HG03039 (cell line): ENCODE results near the gene COLEC12.

Source experiments
- ATAC-seq: cut with Tn5 transposase; IDR thresholded peaks from one replicate; pipeline ENCODE4 v1.9.1; 2021; ENCODE audit warnings: mild to moderate bottlenecking, moderate library complexity; ENCODE audit not compliant: unreplicated experiment

COLEC12 gene

GRCh38 chr18:364256-364826, 136.2 kb downstream of the COLEC12 start:
- ATAC-seq = no peak

- no peak for ATAC-seq
These were observed 137.0 kb downstream of the COLEC12 start for GRCh38 chr18:363301-364085.

GRCh38 chr18:362311-363290, 137.9 kb downstream of the COLEC12 start:
- ATAC-seq = no peak

GRCh38 chr18:361941-362310, 138.6 kb downstream of the COLEC12 start:
- no peak for ATAC-seq

GRCh38 chr18:361100-361732, 139.3 kb downstream of the COLEC12 start:
- ATAC-seq = no peak

DNA sequence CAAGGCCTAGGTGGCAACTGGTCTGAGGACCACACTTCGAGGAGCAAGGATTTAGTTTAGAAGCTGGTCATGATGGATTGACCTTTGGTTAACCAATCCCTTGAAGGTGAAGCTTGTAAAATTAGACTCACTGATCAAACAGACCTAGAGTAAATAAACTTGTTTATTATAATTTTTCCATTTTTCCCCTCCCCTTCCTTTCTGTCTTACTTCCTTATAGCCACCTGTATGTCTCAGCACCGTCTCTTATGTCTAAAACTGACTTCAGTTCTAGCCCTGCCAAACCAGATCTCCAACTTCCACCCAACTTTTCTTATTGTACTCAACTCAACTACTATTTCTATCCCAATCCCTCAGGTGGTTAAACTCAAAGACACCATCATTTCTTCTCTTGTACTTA, 139.8 kb downstream of the COLEC12 start:
- ATAC-seq = no peak

DNA sequence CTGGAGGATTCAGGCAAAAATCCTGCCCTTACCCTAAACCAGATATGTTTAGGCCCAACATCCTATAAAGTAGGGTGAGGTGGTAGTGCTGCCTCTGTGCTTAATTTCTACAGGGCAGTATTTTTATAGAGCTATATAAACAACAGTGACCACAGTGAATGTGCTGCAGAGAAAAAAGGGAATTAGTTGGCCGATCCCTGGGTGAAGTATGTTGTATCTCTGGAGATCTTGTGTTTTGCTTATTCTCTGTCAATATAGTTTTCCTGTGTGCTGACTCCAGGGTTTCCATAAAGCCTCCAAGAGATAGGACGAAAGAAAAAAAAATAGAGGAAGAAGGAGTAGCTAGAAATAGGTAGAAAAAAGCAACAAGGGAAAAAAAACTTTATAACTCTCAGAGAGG, 143.7 kb downstream of the COLEC12 start:
- no peak for ATAC-seq

- ATAC-seq = no peak
These were observed 144.8 kb downstream of the COLEC12 start for GRCh38 chr18:355678-356077.

GRCh38 chr18:354471-354870, 146.0 kb downstream of the COLEC12 start:
- no peak for ATAC-seq

GRCh38 chr18:354003-354402, 146.5 kb downstream of the COLEC12 start:
- ATAC-seq = no peak

DNA sequence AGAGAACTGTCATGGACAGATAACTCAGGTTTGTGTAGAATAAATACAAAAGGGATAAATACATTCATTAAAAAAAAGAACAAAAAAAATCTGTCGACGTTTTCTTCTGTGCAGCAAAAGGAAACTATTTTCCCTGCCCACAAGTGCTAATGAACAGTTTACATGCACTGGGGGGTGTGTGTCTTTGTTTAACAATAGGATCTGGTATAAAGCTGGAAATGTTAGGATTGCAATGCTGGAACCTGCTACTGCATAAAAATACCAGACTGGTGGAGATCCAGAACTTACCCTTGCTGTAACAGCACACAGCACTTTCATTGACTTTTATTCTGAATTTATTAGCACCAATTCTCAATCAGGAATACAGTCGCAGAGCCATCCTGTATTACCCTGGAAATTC, 148.1 kb downstream of the COLEC12 start:
- ATAC-seq = no peak

GRCh38 chr18:350953-351572, 149.4 kb downstream of the COLEC12 start:
- no peak for ATAC-seq

- ATAC-seq = no peak
These were observed 153.9 kb downstream of the COLEC12 start for GRCh38 chr18:346600-346999.

- ATAC-seq = no peak
These were observed 159.4 kb downstream of the COLEC12 start for GRCh38 chr18:341102-341501.

- no peak for ATAC-seq
These were observed 160.5 kb downstream of the COLEC12 start for GRCh38 chr18:340044-340443.

DNA sequence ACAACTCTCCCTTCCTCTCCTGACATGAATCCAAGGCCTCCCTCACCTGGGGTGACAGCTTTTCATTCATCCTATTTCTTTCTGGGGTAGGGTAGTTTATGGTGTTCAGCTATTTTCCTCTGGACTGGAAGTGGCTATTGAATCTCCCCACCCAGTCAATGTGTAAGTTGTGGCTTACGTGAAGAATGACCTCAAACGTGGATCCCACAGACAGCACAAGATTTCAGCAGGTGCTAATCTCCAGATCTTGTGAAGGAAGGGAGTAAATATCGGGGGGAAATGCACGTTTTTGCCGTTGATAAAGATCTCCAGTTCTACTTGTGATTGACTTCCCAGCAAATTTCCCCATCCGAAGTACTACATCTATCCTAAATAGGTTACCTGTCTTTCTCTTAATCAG, 161.3 kb downstream of the COLEC12 start:
- no peak for ATAC-seq

DNA sequence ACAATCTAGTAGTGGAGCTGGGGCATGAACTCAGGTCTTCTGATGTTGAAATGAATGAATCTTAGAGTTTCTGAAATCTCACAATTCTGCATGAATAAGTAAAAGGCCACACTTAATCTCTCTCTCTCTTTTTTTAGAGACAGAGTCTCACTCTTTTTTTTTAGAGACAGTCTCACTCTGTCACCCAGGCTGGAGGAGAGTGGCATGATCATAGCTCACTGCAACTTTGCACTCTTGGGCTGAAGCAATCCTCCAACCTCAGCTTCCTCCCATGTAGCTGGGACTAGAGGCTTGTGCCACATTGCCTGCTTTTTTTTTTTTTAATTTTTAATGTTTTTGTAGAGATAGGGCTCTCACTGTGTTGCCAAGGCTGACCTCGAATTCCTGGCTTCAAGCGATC, 163.8 kb downstream of the COLEC12 start:
- no peak for ATAC-seq

DNA sequence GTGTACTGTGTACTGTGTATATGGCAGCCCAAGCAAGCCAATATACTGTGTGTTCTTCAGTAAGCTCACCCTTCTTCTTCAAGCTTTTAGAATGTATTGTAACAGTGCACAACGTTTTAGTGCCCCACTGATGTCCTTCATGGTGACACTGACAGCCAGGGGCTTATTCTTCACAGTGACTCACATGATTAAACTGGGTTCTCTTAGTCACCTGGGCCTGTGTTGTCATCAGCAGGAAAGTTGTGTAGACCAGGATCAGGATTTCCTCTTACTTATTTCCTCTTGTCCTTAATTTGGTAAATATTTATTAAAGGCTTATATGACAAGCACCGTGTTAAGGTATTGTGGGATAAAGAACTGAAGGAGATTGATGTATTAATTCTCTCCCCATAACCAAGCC, 164.8 kb downstream of the COLEC12 start:
- no peak for ATAC-seq

DNA sequence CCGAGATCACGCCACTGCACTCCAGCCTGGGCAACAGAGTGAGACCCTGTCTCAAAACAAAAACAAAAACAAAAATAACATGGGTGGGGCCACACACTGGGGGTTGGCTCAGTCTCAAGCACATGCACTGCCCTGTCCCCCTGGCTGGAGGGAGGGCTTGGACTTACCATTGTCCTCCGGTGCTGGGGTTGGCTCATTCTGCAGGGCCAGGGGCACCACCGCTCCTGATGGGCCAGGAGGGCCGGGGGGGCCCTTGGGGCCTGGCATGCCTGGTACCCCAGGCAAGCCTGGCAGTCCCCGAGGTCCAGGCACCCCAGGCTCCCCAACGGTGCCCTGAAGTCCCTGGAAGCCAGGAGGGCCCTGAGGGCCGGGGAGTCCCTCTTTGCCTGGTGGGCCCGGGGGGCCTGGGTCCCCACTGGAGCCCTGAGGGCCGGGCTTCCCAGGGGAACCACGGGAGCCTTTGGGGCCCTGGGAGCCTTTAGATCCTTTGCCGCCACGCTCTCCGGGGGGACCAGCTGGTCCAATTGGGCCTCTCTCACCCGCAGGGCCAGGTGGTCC, 165.8 kb downstream of the COLEC12 start:
- ATAC-seq = no peak

GRCh38 chr18:332721-333510, 167.6 kb downstream of the COLEC12 start:
- ATAC-seq = no peak
